Nephron (organoid): ENCODE measurements around the gene AP4S1.

Experiments
- H3K27ac Mint-ChIP-seq, 3 experiments: 2 replicates each; pipeline ENCODE4 v1.8.0; 2020; ENCODE audit warnings: mixed read lengths in 3 of 3, mild to moderate bottlenecking in 2 of 3, moderate library complexity in 1 of 3
- H3K27me3 Mint-ChIP-seq: 2 replicates; pipeline ENCODE4 v1.8.0; 2021; ENCODE audit warnings: low read depth, mild to moderate bottlenecking, moderate library complexity, mixed read lengths
- H3K36me3 Mint-ChIP-seq: 2 replicates; pipeline ENCODE4 v1.8.0; 2020; ENCODE audit warnings: low read depth, mixed read lengths
- H3K4me1 Mint-ChIP-seq: 2 replicates; pipeline ENCODE4 v1.8.0; 2020; ENCODE audit warnings: mixed read lengths
- H3K4me3 Mint-ChIP-seq, 3 experiments: 2 replicates each; pipeline ENCODE4 v1.8.0; 2020; ENCODE audit warnings: mild to moderate bottlenecking in 3 of 3, mixed read lengths in 3 of 3, moderate library complexity in 2 of 3
- H3K9me3 Mint-ChIP-seq: 2 replicates; pipeline ENCODE4 v1.8.0; 2020; ENCODE audit warnings: mixed read lengths
- CTCF ChIP-seq, 3 experiments: fragments of 200-600 bp; sonication (generic); IDR thresholded peaks; one replicate each; pipeline ENCODE4 v1.5.0; 2021; ENCODE audit warnings: antibody characterized with exemption in 3 of 3; ENCODE audit not compliant: unreplicated experiment in 3 of 3

Gene AP4S1

GRCh38 chr14:31026450-31027235 is 1.2 kb downstream of the AP4S1 start:
- H3K27ac Mint-ChIP-seq: peak overlapping the region; percentile 97 to 99 (median 98)
- H3K4me3 Mint-ChIP-seq: peak overlapping the region; percentile 91 to 95 (median 93)
- H3K4me1 Mint-ChIP-seq: peaks cover 35% of the 10 kb centered on the region
- no peaks in the 10 kb centered on the region for H3K27me3 Mint-ChIP-seq
- peaks cover under 1% of the 10 kb centered on the region for H3K9me3 Mint-ChIP-seq
- peaks cover 10% of the 10 kb centered on the region for H3K36me3 Mint-ChIP-seq
- TF ChIP-seq CTCF (IDR thresholded peaks at IDR 0.05; ENCODE audit: unreplicated experiment in 3 of 3): no peak

GRCh38 chr14:31027847-31028246 is 2.4 kb downstream of the AP4S1 start:
- Mint-ChIP-seq H3K27me3 (no peaks in the 10 kb centered on the region), H3K9me3 (no peaks in the 10 kb centered on the region), H3K4me1 (peaks cover 32% of the 10 kb centered on the region), H3K4me3 (no peak overlapping the region), H3K36me3 (peaks cover 3% of the 10 kb centered on the region), H3K27ac (no peak overlapping the region)
- no peak for TF ChIP-seq CTCF (IDR thresholded peaks at IDR 0.05; ENCODE audit: unreplicated experiment in 3 of 3)

GRCh38 chr14:31029016-31029970 is 3.8 kb downstream of the AP4S1 start:
- Mint-ChIP-seq H3K27ac (peak overlapping the region; percentile 20 to 49 (median 31)), H3K36me3 (no peaks in the 10 kb centered on the region), H3K9me3 (no peaks in the 10 kb centered on the region), H3K4me1 (peaks cover 31% of the 10 kb centered on the region), H3K27me3 (no peaks in the 10 kb centered on the region), H3K4me3 (peak overlapping the region; percentile 57 to 62 (median 59))
- no peak for TF ChIP-seq CTCF (IDR thresholded peaks at IDR 0.05; ENCODE audit: unreplicated experiment in 3 of 3)

- Mint-ChIP-seq H3K27me3 (no peaks in the 10 kb centered on the region), H3K36me3 (no peaks in the 10 kb centered on the region), H3K4me1 (peaks cover 24% of the 10 kb centered on the region), H3K9me3 (no peaks in the 10 kb centered on the region), H3K27ac (peak overlapping the region in 1 of 3 experiments; percentile 8), H3K4me3 (peak overlapping the region in 1 of 3 experiments; percentile 19)
- TF ChIP-seq CTCF (IDR thresholded peaks at IDR 0.05; ENCODE audit: unreplicated experiment in 3 of 3): no peak
Measured at GRCh38 chr14:31030469-31030868, 5.0 kb downstream of the AP4S1 start.

- Mint-ChIP-seq H3K4me1 (peaks cover 14% of the 10 kb centered on the region), H3K4me3 (no peak overlapping the region), H3K36me3 (peaks cover 12% of the 10 kb centered on the region), H3K27me3 (no peaks in the 10 kb centered on the region), H3K9me3 (no peaks in the 10 kb centered on the region), H3K27ac (no peak overlapping the region)
- no peak for TF ChIP-seq CTCF (IDR thresholded peaks at IDR 0.05; ENCODE audit: unreplicated experiment in 3 of 3)
Measured at GRCh38 chr14:31036552-31036951, 11.1 kb downstream of the AP4S1 start.
